Measurements from ENCODE around the gene WRAP73. TPM values are rescaled to one million over a fixed set of nuclear protein-coding genes. Genes with fewer than 3 reads are reported as not detected.

The WRAP73 gene
- total RNA-seq, 5 donors from 2014 or later (not counting 1 experiment from before 2014, with no cell fraction given) = 33.7 to 44.9 (median 39.8) TPM

DNA sequence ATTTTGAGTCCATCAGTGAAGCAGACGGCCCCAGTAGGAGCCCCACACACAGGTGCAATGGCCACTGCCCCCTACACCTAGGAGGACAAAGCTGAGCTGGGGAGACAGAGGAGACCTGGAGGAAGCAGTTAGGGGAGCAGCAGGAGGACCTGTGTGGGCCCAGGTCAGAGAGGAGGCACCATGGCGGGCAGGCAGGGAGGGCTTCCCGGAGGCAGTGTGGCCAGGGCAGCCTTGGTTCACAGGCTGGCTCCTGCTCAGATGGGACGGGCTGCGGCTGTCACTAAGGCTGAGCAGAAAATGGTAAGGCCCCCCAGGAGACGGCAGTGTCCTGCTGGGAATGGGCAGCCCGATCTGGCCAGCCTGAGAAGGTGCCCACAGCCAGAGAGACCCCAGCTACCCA, 54.0 kb downstream of the WRAP73 start:
- ATAC-seq (replicated peaks in 1 of 4) (no peak), DNase-seq (no peak)
- POLR2A ChIA-PET = no interaction called here
- CTCF ChIA-PET = no interaction called here
- H3K27me3 Mint-ChIP-seq = peaks cover 0 to 7% of the 10 kb centered on the region in 2 donors
- no peak overlapping the region for H3K27ac ChIP-seq (ENCODE audit: low read length)
- no peaks in the 10 kb centered on the region for H3K9me3 ChIP-seq
- peak overlapping the region in 1 of 2 donors; percentile 64 for H3K27ac Mint-ChIP-seq
- H3K4me3 ChIP-seq (ENCODE audit: control insufficient read depth in 1 of 2, extremely low read depth in 1 of 2, low read length in 1 of 2) = no peak overlapping the region
- no peaks in the 10 kb centered on the region for H3K36me3 ChIP-seq (ENCODE audit: control insufficient read depth in 2 of 2, extremely low read depth in 1 of 2, insufficient read depth in 1 of 2, low read length in 1 of 2)
- H3K36me3 Mint-ChIP-seq = no peaks in the 10 kb centered on the region
- H3K4me1 ChIP-seq (ENCODE audit: control insufficient read depth in 1 of 2, extremely low read depth in 1 of 2, insufficient read depth in 2 of 2, low read length in 2 of 2) = peaks cover 18 to 35% of the 10 kb centered on the region in 2 experiments
- H3K9me3 Mint-ChIP-seq = no peaks in the 10 kb centered on the region
- H3K27me3 ChIP-seq (replicated peaks in 1 of 2; ENCODE audit: control insufficient read depth in 2 of 2, extremely low read depth in 1 of 2, insufficient read depth in 2 of 2, low read length in 1 of 2) = peaks cover 0 to 24% of the 10 kb centered on the region in 2 experiments
- 88% methylated on average over 6 of the region's 7 CpGs for WGBS (ENCODE audit: insufficient coverage)
- peaks cover 15 to 24% (median 22%) of the 10 kb centered on the region in 3 donors for H3K4me1 Mint-ChIP-seq
- peak overlapping the region in 1 of 3 donors; percentile 22 for H3K4me3 Mint-ChIP-seq

DNA sequence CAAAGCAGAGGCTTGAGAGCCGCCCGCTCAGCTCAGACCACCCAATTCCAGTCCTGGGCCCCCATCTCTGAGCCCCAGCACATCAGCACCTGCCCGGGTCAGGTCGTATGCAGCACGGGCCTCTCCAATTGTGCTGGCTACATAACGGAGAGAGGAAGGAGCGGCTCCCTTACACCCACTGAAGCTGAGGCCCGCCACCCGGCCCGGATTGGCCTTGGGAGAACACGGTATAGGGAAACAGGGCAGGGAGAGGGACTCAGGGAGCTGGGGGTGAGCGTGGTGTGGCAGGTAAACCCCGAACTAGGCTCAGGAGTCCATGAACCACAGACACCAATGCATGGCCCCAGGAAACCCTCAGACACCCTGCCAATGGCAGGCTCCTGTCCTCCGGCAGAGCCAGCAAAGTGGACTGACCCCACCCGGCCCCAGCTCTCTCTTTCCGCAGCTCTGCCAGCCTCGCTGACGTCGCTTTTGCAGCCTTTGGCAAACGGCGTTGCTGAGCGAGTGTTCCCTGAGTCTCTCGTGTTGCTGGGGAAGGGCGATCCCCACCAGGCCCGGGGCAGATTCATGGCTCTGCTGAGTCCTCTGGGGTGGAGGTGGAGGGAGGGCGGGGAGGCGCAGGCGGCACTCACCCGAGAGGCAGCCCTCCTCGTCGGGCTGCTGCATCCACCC, 55.1 kb downstream of the WRAP73 start:
- ATAC-seq (replicated peaks in 1 of 4) = no peak

DNA sequence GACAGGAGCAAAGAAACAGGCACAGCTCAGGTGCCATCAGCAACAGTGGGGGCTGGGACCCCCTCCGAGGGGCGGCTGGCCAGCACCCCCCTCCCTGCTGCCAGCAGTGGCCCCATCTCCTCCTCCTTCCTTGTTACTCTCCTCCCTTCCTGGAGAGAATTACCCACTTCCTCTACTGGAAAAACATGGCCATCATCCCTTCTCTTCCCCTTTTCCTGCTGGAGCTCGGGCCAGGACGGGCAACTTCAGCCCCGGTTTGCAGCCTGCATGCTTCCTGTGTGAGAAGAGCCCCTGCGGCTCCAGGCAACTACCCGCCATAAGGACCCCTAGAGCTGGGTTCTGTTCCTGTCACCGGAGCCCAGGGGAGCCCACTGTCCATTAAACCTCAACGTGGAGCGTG, 56.2 kb downstream of the WRAP73 start:
- WGBS (ENCODE audit: insufficient coverage) = 72% methylated on average over 9 of the region's 10 CpGs
- Histone ChIP-seq H3K4me3 (ENCODE audit: control insufficient read depth in 1 of 2, extremely low read depth in 1 of 2, low read length in 1 of 2) (no peak overlapping the region), H3K36me3 (ENCODE audit: control insufficient read depth in 2 of 2, extremely low read depth in 1 of 2, insufficient read depth in 1 of 2, low read length in 1 of 2) (no peaks in the 10 kb centered on the region), H3K27ac (ENCODE audit: low read length) (no peak overlapping the region), H3K4me1 (ENCODE audit: control insufficient read depth in 1 of 2, extremely low read depth in 1 of 2, insufficient read depth in 2 of 2, low read length in 2 of 2) (peaks cover 13 to 22% of the 10 kb centered on the region in 2 experiments), H3K9me3 (no peaks in the 10 kb centered on the region), H3K27me3 (replicated peaks in 1 of 2; ENCODE audit: control insufficient read depth in 2 of 2, extremely low read depth in 1 of 2, insufficient read depth in 2 of 2, low read length in 1 of 2) (peaks cover 0 to 7% of the 10 kb centered on the region in 2 experiments)
- Mint-ChIP-seq H3K27ac (peak overlapping the region in 1 of 2 donors; percentile 48), H3K27me3 (peaks cover 0 to 3% of the 10 kb centered on the region in 2 donors), H3K4me1 (peaks cover 15 to 17% (median 17%) of the 10 kb centered on the region in 3 donors), H3K4me3 (no peak overlapping the region), H3K9me3 (no peaks in the 10 kb centered on the region), H3K36me3 (no peaks in the 10 kb centered on the region)
- POLR2A ChIA-PET = no interaction called here
- ATAC-seq (replicated peaks in 1 of 4) = no peak
- CTCF ChIA-PET = no interaction called here
- no peak for DNase-seq

More for the DNA sequence above, 55.1 kb downstream of the WRAP73 start:
- Mint-ChIP-seq H3K36me3 (no peaks in the 10 kb centered on the region), H3K27ac (peak overlapping the region in 1 of 2 donors; percentile 22), H3K9me3 (no peaks in the 10 kb centered on the region), H3K4me1 (peaks cover 15 to 22% (median 22%) of the 10 kb centered on the region in 3 donors), H3K4me3 (no peak overlapping the region), H3K27me3 (peaks cover 0 to 7% of the 10 kb centered on the region in 2 donors)
- no peaks in the 10 kb centered on the region for H3K36me3 ChIP-seq (ENCODE audit: control insufficient read depth in 2 of 2, extremely low read depth in 1 of 2, insufficient read depth in 1 of 2, low read length in 1 of 2)
- POLR2A ChIA-PET = no interaction called here
- DNase-seq = no peak
- H3K4me3 ChIP-seq (ENCODE audit: control insufficient read depth in 1 of 2, extremely low read depth in 1 of 2, low read length in 1 of 2) = no peak overlapping the region
- peaks cover 0 to 17% of the 10 kb centered on the region in 2 experiments for H3K27me3 ChIP-seq (replicated peaks in 1 of 2; ENCODE audit: control insufficient read depth in 2 of 2, extremely low read depth in 1 of 2, insufficient read depth in 2 of 2, low read length in 1 of 2)
- no peak overlapping the region for H3K27ac ChIP-seq (ENCODE audit: low read length)
- 81% methylated on average over 20 of the region's 31 CpGs for WGBS (ENCODE audit: insufficient coverage)
- peaks cover 18 to 33% of the 10 kb centered on the region in 2 experiments for H3K4me1 ChIP-seq (ENCODE audit: control insufficient read depth in 1 of 2, extremely low read depth in 1 of 2, insufficient read depth in 2 of 2, low read length in 2 of 2)
- no peaks in the 10 kb centered on the region for H3K9me3 ChIP-seq
- CTCF ChIA-PET = no interaction called here

DNA sequence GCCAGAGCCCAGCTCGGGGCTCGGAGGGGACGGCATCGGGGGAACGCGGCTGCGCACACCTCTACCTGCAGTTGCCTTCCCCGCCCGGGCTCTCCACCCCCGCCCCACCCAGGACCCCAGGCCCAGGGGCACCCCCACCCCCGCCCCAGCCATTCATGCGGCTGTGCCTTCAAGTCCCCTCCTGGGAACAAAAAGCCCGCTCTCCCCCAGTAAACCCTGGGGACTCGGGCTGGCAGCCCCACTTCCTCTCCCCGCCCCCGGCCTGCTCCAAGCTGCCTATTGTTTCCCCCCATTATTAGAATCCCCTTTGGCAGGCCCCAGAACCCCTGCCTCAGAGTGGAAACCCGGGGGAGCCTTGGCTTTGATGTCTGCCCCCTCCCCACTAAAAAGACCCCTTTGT, 56.6 kb downstream of the WRAP73 start:
- Mint-ChIP-seq H3K4me1 (peaks cover 15 to 16% (median 16%) of the 10 kb centered on the region in 3 donors), H3K36me3 (no peaks in the 10 kb centered on the region), H3K9me3 (no peaks in the 10 kb centered on the region), H3K27me3 (peaks cover 0 to 3% of the 10 kb centered on the region in 2 donors), H3K27ac (no peak overlapping the region), H3K4me3 (no peak overlapping the region)
- no peak for ATAC-seq (replicated peaks in 1 of 4)
- Histone ChIP-seq H3K27me3 (replicated peaks in 1 of 2; ENCODE audit: control insufficient read depth in 2 of 2, extremely low read depth in 1 of 2, insufficient read depth in 2 of 2, low read length in 1 of 2) (peaks cover 0 to 3% of the 10 kb centered on the region in 2 experiments), H3K4me3 (ENCODE audit: control insufficient read depth in 1 of 2, extremely low read depth in 1 of 2, low read length in 1 of 2) (no peak overlapping the region), H3K9me3 (no peaks in the 10 kb centered on the region), H3K4me1 (ENCODE audit: control insufficient read depth in 1 of 2, extremely low read depth in 1 of 2, insufficient read depth in 2 of 2, low read length in 2 of 2) (peaks cover 9 to 18% of the 10 kb centered on the region in 2 experiments), H3K27ac (ENCODE audit: low read length) (no peak overlapping the region), H3K36me3 (ENCODE audit: control insufficient read depth in 2 of 2, extremely low read depth in 1 of 2, insufficient read depth in 1 of 2, low read length in 1 of 2) (no peaks in the 10 kb centered on the region)
- no peak for DNase-seq
- 86% methylated on average over 10 of the region's 17 CpGs for WGBS (ENCODE audit: insufficient coverage)
- POLR2A ChIA-PET = no interaction called here
- CTCF ChIA-PET = no interaction called here

DNA sequence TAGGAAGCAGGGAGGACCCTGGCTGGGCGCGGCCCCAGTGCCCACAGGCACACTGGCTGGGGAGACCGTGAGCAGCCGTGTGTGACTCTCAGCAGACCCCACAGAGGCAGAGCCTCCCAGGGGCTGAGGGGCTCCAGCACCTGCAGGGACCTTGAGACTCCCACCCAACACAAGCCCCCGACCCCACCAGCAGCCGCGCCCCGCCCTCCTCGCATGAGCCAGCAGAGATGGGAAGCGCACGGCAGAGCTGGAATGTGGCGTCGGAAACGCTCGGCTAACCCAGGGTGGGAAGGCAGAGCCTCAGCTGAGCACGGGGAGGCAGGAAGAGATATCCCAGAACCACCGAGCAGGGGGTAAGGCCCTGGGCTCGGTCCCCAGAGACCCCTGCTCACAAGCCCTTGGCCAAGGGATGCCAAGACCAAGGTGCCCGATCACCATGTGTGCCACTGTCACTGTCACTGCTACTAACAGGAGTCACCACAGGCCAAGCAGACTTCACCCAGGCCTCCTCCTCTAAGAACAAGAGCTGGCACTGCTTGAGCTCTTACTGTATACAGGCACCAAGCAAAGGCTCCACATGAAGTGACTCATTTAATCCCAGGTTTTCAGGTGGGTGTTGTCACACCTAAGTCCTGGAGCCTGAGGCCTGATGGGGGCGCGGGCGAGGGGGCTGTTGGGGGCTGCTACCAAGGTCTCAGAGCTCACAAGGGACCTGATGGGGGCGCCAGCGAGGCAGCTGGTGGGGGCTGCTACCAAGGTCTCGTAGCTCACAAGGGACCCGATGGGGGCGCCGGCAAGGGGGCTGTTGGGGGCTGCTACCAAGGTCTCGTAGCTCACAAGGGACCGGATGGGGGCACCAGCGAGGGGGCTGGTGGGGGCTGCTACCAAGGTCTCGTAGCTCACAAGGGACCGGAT, 58.7 kb downstream of the WRAP73 start:
- Mint-ChIP-seq H3K9me3 (no peaks in the 10 kb centered on the region), H3K27ac (no peak overlapping the region), H3K27me3 (no peaks in the 10 kb centered on the region), H3K4me3 (no peak overlapping the region), H3K4me1 (peaks cover 0 to 3% (median 0%) of the 10 kb centered on the region in 3 donors), H3K36me3 (no peaks in the 10 kb centered on the region)
- H3K27ac ChIP-seq (ENCODE audit: low read length) = no peak overlapping the region
- CTCF ChIA-PET = no interaction called here
- DNase-seq (no peak), ATAC-seq (replicated peaks in 1 of 4) (no peak)
- WGBS (ENCODE audit: insufficient coverage) = 95% methylated on average over 26 of the region's 33 CpGs
- no peaks in the 10 kb centered on the region for H3K36me3 ChIP-seq (ENCODE audit: control insufficient read depth in 2 of 2, extremely low read depth in 1 of 2, insufficient read depth in 1 of 2, low read length in 1 of 2)
- H3K9me3 ChIP-seq = no peaks in the 10 kb centered on the region
- H3K4me1 ChIP-seq (ENCODE audit: control insufficient read depth in 1 of 2, extremely low read depth in 1 of 2, insufficient read depth in 2 of 2, low read length in 2 of 2) = no peaks in the 10 kb centered on the region
- H3K4me3 ChIP-seq (ENCODE audit: control insufficient read depth in 1 of 2, extremely low read depth in 1 of 2, low read length in 1 of 2) = no peak overlapping the region
- no peaks in the 10 kb centered on the region for H3K27me3 ChIP-seq (replicated peaks in 1 of 2; ENCODE audit: control insufficient read depth in 2 of 2, extremely low read depth in 1 of 2, insufficient read depth in 2 of 2, low read length in 1 of 2)
- POLR2A ChIA-PET = no interaction called here

DNA sequence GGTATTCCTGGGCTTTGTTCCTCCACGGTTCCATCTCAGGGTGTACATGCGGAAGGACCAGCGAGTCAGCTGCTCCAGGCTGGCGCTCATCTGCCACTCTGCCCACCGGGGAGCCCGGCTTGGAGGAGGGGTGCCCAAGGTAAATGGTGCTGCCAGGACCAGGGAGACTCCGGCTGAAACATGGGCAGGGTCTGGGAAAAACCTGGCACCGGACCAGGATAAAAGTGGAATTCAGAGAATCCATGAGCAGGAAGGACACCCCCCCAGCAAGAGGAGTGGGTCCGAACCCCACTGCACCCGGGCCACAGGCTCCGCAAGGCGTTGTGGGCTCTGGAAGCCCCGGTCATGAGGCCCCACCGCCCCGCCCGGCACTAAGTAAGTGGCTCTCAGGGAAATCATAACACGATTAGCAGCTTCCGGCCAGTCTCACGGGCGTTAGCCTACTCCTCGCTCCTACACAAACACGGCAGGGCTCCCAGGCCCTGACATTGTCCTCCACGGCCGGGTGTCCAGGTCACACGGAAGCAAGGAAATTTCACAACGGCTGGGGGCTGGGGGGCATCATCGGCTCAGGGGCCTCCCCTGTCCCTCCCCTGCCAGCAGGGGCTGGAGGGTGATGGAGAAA, 59.7 kb downstream of the WRAP73 start:
- POLR2A ChIA-PET = no interaction called here
- H3K4me1 Mint-ChIP-seq = no peaks in the 10 kb centered on the region
- CTCF ChIA-PET = no interaction called here

More for the DNA sequence above, 59.7 kb downstream of the WRAP73 start:
- H3K9me3 ChIP-seq = no peaks in the 10 kb centered on the region
- no peaks in the 10 kb centered on the region for H3K27me3 ChIP-seq (replicated peaks in 1 of 2; ENCODE audit: control insufficient read depth in 2 of 2, extremely low read depth in 1 of 2, insufficient read depth in 2 of 2, low read length in 1 of 2)
- Mint-ChIP-seq H3K27me3 (no peaks in the 10 kb centered on the region), H3K9me3 (no peaks in the 10 kb centered on the region), H3K27ac (no peak overlapping the region), H3K36me3 (no peaks in the 10 kb centered on the region), H3K4me3 (no peak overlapping the region)
- no peak overlapping the region for H3K4me3 ChIP-seq (ENCODE audit: control insufficient read depth in 1 of 2, extremely low read depth in 1 of 2, low read length in 1 of 2)
- DNase-seq (no peak), ATAC-seq (replicated peaks in 1 of 4) (no peak)
- H3K4me1 ChIP-seq (ENCODE audit: control insufficient read depth in 1 of 2, extremely low read depth in 1 of 2, insufficient read depth in 2 of 2, low read length in 2 of 2) = no peaks in the 10 kb centered on the region
- 86% methylated on average over 24 of the region's 27 CpGs for WGBS (ENCODE audit: insufficient coverage)
- H3K36me3 ChIP-seq (ENCODE audit: control insufficient read depth in 2 of 2, extremely low read depth in 1 of 2, insufficient read depth in 1 of 2, low read length in 1 of 2) = no peaks in the 10 kb centered on the region
- no peak overlapping the region for H3K27ac ChIP-seq (ENCODE audit: low read length)
